Muscle layer of colon (tissue), 2 donors: ENCODE data around the gene ATXN2L.
"Not testable (repeated sequence)": the region's sequence is repeated elsewhere in the genome, so short reads cannot be mapped to it uniquely, and the experiment has no call there.

Experiments used
- H3K27ac ChIP-seq: one replicate; pipeline ENCODE4 v1.7.0; 2013; ENCODE audit warnings: low read depth, mild to moderate bottlenecking, low read length, moderate library complexity
- H3K27me3 ChIP-seq, 2 donors: one replicate each; pipeline ENCODE4 v1.7.0; 2013; ENCODE audit warnings: low read length in 2 of 2, mild to moderate bottlenecking in 2 of 2; ENCODE audit not compliant: insufficient read depth in 2 of 2, control insufficient read depth in 1 of 2
- H3K36me3 ChIP-seq: one replicate; pipeline ENCODE4 v1.7.0; 2013; ENCODE audit warnings: mild to moderate bottlenecking, low read length; ENCODE audit not compliant: insufficient read depth
- H3K4me1 ChIP-seq: one replicate; pipeline ENCODE4 v1.7.0; 2013; ENCODE audit warnings: mild to moderate bottlenecking, low read length; ENCODE audit not compliant: insufficient read depth
- H3K4me3 ChIP-seq, 2 donors: one replicate each; pipeline ENCODE4 v1.7.0; 2013; ENCODE audit warnings: low read length in 2 of 2, low read depth in 1 of 2, mild to moderate bottlenecking in 1 of 2, moderate library complexity in 1 of 2
- H3K9ac ChIP-seq: one replicate; pipeline ENCODE4 v1.7.0; 2013; ENCODE audit warnings: low read length
- H3K9me3 ChIP-seq: one replicate; pipeline ENCODE4 v1.7.0; 2013; ENCODE audit warnings: mild to moderate bottlenecking, low read length
- donor health status: abdominal sarcoma.
- donor health status: Adenocarcinoma of cecum.

The ATXN2L gene

DNA sequence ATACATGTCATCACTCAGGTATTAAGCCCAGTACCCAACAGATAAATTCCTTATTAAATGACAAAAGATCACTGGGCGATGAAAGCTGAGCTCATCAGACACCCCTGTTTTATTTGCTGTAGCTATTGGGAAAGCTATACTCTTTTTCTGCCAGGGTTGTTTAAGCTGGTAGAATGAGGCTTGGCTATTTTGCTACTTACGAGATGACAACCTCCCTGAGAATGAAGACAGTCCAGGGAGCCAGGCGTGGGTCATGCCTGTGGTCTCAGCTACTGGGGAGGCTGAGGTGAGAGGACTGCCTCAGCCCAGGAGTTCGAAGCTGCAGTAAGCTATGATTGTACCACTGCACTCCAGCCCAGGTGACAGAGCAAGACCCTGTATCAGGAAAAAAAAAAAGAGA is 36.5 kb downstream of the ATXN2L start:
- Histone ChIP-seq H3K27ac (no peak overlapping the region), H3K4me3 (no peak overlapping the region), H3K9ac (no peak overlapping the region), H3K9me3 (no peaks in the 10 kb centered on the region), H3K27me3 (no peaks in the 10 kb centered on the region), H3K36me3 (no peaks in the 10 kb centered on the region), H3K4me1 (peaks cover 3% of the 10 kb centered on the region)

DNA sequence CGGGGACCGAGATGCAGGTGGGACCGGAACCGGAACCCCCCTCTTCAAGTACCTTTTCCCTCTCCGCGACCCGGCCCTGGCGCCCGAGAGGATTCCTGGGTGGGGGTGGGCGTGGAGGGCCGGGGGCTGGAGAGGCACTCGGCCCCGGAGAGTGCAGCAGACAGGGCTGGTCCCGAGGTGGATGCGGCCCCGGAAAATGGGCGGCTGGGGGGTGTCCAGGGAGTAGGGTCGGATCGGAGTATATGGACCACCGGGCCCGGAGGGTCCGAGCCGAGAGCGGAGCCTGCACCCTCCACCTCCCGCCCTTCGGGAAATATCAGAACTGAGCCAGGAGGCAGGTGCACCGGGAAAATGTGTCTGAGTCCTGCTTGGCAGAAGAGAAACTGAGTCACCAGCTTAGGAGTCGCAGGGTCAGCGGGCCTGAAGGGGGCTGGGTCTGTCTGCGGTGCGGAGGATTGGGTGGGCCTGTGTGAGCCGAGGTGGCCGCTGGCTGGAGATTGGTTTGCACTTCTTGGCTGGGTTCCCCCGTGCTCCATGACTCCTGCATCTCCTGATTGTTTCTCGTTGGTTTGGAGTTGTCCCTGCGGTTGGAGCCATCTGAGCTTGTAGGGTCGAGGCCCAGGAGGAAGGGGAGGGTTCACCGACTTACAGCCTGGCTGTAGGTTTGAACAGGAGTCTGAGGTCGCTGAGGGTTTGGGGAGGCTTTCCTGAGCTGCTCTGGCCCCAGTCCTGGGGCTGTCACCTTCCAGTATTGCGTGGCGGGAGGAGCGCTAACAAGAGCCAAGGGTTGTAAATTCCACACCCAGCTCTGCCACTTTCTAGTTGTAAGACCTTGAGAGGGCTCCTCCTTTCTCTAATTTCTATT is 41.4 kb downstream of the ATXN2L start:
- H3K4me3 ChIP-seq, result peak overlapping the region; percentile 82 to 92
- peaks cover 7% of the 10 kb centered on the region for H3K36me3 ChIP-seq
- H3K27ac ChIP-seq, result peak overlapping the region; percentile 90
- peak overlapping the region; percentile 71 for H3K9ac ChIP-seq
- no peaks in the 10 kb centered on the region for H3K27me3 ChIP-seq
- H3K4me1 ChIP-seq, result peaks cover 16% of the 10 kb centered on the region
- H3K9me3 ChIP-seq, result no peaks in the 10 kb centered on the region

GRCh38 chr16:28865001-28865688 is 42.3 kb downstream of the ATXN2L start:
- Histone ChIP-seq H3K4me1 (peaks cover 16% of the 10 kb centered on the region), H3K9me3 (no peaks in the 10 kb centered on the region), H3K4me3 (no peak overlapping the region), H3K27ac (no peak overlapping the region), H3K36me3 (peaks cover 17% of the 10 kb centered on the region), H3K9ac (peak overlapping the region; percentile 71), H3K27me3 (no peaks in the 10 kb centered on the region)

- Histone ChIP-seq H3K9me3 (no peaks in the 10 kb centered on the region), H3K9ac (no peak overlapping the region), H3K27ac (no peak overlapping the region), H3K36me3 (peaks cover 24% of the 10 kb centered on the region), H3K4me1 (peaks cover 16% of the 10 kb centered on the region), H3K4me3 (no peak overlapping the region), H3K27me3 (no peaks in the 10 kb centered on the region)
Observed at GRCh38 chr16:28865722-28866453, 43.1 kb downstream of the ATXN2L start.

DNA sequence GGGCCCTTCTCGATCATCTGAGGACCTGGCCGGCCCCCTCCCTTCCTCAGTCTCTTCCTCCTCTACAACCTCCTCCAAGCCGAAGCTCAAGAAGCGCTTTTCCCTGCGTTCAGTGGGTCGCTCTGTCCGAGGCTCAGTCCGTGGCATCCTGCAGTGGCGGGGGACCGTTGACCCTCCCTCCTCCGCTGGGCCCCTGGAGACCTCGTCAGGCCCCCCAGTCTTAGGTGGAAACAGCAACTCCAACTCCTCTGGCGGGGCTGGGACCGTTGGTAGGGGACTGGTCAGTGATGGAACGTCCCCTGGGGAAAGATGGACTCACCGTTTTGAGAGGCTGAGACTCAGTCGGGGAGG is 43.6 kb downstream of the ATXN2L start:
- H3K4me1 ChIP-seq, result peaks cover 16% of the 10 kb centered on the region
- no peaks in the 10 kb centered on the region for H3K27me3 ChIP-seq
- H3K36me3 ChIP-seq, result peaks cover 29% of the 10 kb centered on the region
- no peaks in the 10 kb centered on the region for H3K9me3 ChIP-seq
- no peak overlapping the region for H3K4me3 ChIP-seq
- H3K27ac ChIP-seq, result no peak overlapping the region
- H3K9ac ChIP-seq, result no peak overlapping the region

GRCh38 chr16:28867241-28867640 is 44.4 kb downstream of the ATXN2L start:
- no peaks in the 10 kb centered on the region for H3K9me3 ChIP-seq
- H3K4me3 ChIP-seq, result no peak overlapping the region
- peaks cover 35% of the 10 kb centered on the region for H3K36me3 ChIP-seq
- no peak overlapping the region for H3K9ac ChIP-seq
- no peaks in the 10 kb centered on the region for H3K27me3 ChIP-seq
- H3K27ac ChIP-seq, result no peak overlapping the region
- peaks cover 16% of the 10 kb centered on the region for H3K4me1 ChIP-seq

GRCh38 chr16:28867646-28868045 is 44.8 kb downstream of the ATXN2L start:
- not testable (repeated sequence) for H3K9ac ChIP-seq, H3K27ac ChIP-seq, H3K9me3 ChIP-seq, H3K4me3 ChIP-seq, H3K27me3 ChIP-seq
- H3K4me1 ChIP-seq, result peaks cover 16% of the 10 kb centered on the region
- peaks cover 35% of the 10 kb centered on the region for H3K36me3 ChIP-seq

GRCh38 chr16:28869201-28869600 is 46.4 kb downstream of the ATXN2L start:
- Histone ChIP-seq H3K36me3 (peaks cover 36% of the 10 kb centered on the region), H3K9me3 (no peaks in the 10 kb centered on the region), H3K4me1 (peaks cover 15% of the 10 kb centered on the region), H3K9ac (no peak overlapping the region), H3K4me3 (no peak overlapping the region), H3K27me3 (no peaks in the 10 kb centered on the region), H3K27ac (no peak overlapping the region)

DNA sequence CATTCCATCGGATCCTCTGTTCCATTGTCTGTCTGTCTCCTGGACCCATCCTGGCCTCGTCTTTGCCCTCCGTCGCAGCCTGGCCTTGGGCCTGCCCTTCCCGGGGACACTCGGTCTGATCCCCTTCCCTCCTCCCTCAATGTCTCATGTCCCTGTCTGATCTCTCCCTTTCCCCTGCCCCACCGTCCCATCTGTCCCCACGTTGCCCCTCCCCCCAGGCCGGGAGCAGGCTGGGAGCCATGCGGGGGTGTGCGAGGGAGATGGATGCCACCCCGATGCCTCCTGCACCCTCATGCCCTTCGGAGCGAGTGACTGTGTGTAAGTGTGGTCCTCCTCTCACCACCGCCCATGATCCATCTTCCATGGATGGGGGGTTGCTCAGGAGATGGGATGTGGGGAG is 50.2 kb downstream of the ATXN2L start:
- peaks cover 38% of the 10 kb centered on the region for H3K36me3 ChIP-seq

DNA sequence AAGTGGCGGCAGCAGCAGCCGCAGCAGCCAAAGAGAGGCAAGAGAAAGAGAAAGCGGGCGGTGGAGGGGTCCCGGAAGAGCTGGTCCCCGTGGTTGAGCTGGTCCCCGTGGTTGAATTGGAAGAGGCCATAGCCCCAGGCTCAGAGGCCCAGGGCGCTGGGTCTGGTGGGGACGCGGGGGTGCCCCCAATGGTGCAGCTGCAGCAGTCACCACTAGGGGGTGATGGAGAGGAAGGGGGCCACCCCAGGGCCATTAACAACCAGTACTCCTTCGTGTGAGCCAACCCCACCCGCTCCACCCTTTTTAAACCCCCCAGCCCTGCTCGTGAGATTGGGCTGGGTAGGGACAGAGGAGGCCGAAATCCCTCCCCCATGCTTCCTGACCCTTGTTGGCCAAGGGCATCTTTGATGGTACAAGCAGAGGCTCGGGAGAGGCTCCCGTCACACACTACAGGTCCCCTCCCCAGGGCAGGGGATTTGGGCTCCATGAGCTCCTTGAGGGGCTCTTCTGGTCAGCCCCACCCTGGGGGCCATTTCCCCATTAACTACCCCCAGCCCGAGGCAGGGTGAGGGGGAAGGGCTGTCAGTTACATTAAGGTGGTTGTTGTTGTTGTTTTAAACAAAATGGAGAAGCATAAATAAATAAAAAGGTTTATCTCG is 50.9 kb downstream of the ATXN2L start:
- H3K27me3 ChIP-seq, result no peaks in the 10 kb centered on the region
- H3K36me3 ChIP-seq, result peaks cover 36% of the 10 kb centered on the region
- H3K9me3 ChIP-seq, result no peaks in the 10 kb centered on the region
- no peak overlapping the region for H3K9ac ChIP-seq
- no peak overlapping the region for H3K4me3 ChIP-seq
- no peaks in the 10 kb centered on the region for H3K4me1 ChIP-seq
- no peak overlapping the region for H3K27ac ChIP-seq

More for the DNA sequence above, 50.2 kb downstream of the ATXN2L start:
- Histone ChIP-seq H3K4me1 (no peaks in the 10 kb centered on the region), H3K27me3 (no peaks in the 10 kb centered on the region), H3K9ac (no peak overlapping the region), H3K4me3 (no peak overlapping the region), H3K27ac (no peak overlapping the region), H3K9me3 (no peaks in the 10 kb centered on the region)

DNA sequence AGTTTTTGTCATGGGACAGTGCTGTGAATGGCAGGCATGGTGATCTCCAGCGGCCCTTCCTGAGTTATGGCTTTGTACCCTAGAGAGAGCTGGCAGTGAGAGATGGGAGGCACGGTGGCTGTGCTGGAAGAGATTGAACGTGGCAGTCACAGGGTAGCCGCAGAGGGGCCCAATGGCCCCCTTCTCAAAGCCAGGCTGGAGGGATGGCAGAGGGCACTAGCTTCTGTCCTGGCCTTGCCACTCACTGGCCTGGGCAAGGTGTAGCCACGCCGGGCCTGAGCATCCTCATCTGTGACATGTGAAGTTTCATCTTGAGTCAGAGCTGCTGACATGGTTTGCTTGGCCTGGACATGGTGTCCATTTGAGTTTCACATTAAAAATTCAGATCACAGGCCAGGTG is 51.6 kb downstream of the ATXN2L start:
- Histone ChIP-seq H3K27me3 (no peaks in the 10 kb centered on the region), H3K4me1 (peaks cover 7% of the 10 kb centered on the region), H3K9me3 (no peaks in the 10 kb centered on the region), H3K9ac (no peak overlapping the region), H3K36me3 (peaks cover 29% of the 10 kb centered on the region), H3K4me3 (no peak overlapping the region), H3K27ac (no peak overlapping the region)
